HG02623 (cell line): Measurements from ENCODE around the gene SPECC1.
A peak's percentile ranks its signal among the peaks of the same experiment; 100 is the strongest.
"Not testable (repeated sequence)": the region's sequence is repeated elsewhere in the genome, so short reads cannot be mapped to it uniquely, and the experiment has no call there.

Experiments used
- ATAC-seq: cut with Tn5 transposase; IDR thresholded peaks from one replicate; pipeline ENCODE4 v1.9.1; 2021; ENCODE audit warnings: moderate library complexity; ENCODE audit not compliant: unreplicated experiment

Gene SPECC1

GRCh38 chr17:20009302-20010098 lies at the start of gene SPECC1:
Gene SPECC1 (plus strand): TSS chr17:20009359. CDS start chr17:20096652, 87,293 bp downstream.
- peak; percentile 87 for ATAC-seq

- not testable (repeated sequence) for ATAC-seq
Measured at GRCh38 chr17:19962954-19963353, 46.2 kb upstream of the SPECC1 start.

GRCh38 chr17:19973156-19973555 lies 36.0 kb upstream of the SPECC1 start:
- ATAC-seq = no peak

- ATAC-seq = no peak
Measured at GRCh38 chr17:19975601-19976000, 33.6 kb upstream of the SPECC1 start.

GRCh38 chr17:19977293-19978208 lies 31.6 kb upstream of the SPECC1 start, which contains the start of gene AKAP10:
Gene AKAP10 (minus strand): TSS chr17:19977828. CDS start chr17:19977679, 149 bp downstream.
- peak; percentile 77 for ATAC-seq

- no peak for ATAC-seq
Measured at GRCh38 chr17:19978209-19978802, 30.9 kb upstream of the SPECC1 start.

GRCh38 chr17:19978805-19979211 lies 30.4 kb upstream of the SPECC1 start:
- no peak for ATAC-seq

- no peak for ATAC-seq
Measured at GRCh38 chr17:19979917-19980770, 29.0 kb upstream of the SPECC1 start.

- no peak for ATAC-seq
Measured at GRCh38 chr17:19986941-19987861, 22.0 kb upstream of the SPECC1 start.

GRCh38 chr17:19987897-19988296 lies 21.3 kb upstream of the SPECC1 start:
- no peak for ATAC-seq

GRCh38 chr17:19991252-19991885 lies 17.8 kb upstream of the SPECC1 start:
- no peak for ATAC-seq

GRCh38 chr17:19992803-19993713 lies 16.1 kb upstream of the SPECC1 start:
- ATAC-seq = no peak

- ATAC-seq = no peak
Measured at GRCh38 chr17:19996086-19996485, 13.1 kb upstream of the SPECC1 start.

GRCh38 chr17:19996502-19996901 lies 12.7 kb upstream of the SPECC1 start:
- ATAC-seq = no peak

GRCh38 chr17:20008242-20009051 lies 712 bp upstream of the SPECC1 start:
- ATAC-seq = no peak

- ATAC-seq = no peak
Measured at GRCh38 chr17:20009052-20009301, 182 bp upstream of the SPECC1 start.
